Calu3 (cell line): ENCODE results near the gene IL1RN. TPM values are rescaled to one million over a fixed set of nuclear protein-coding genes. Genes with fewer than 3 reads are reported as not detected.

Experiments used
- BruUV-seq: library from RNA; stranded (reverse); fragments of 400-500 nt; replicated peaks from 2 replicates; lab custom pipeline; 2021; lab: Mats Ljungman, UMichigan
- CTCF ChIA-PET: fragments of 300-600 bp; sonication (Branson Sonifier 250); formaldehyde crosslinking; loops from one replicate; lab custom pipeline; 2022; ENCODE audit warnings: antibody characterized with exemption; lab: Charles Lee
- DNase-seq: peaks from one replicate; pipeline ENCODE4 v3.0.0; 2022
- H3K27ac Mint-ChIP-seq: one replicate; pipeline ENCODE4 v1.8.0; 2022; ENCODE audit warnings: mixed read lengths; ENCODE audit not compliant: unreplicated experiment
- H3K27me3 Mint-ChIP-seq: one replicate; pipeline ENCODE4 v1.8.0; 2022; ENCODE audit warnings: mixed read lengths; ENCODE audit not compliant: unreplicated experiment
- H3K36me3 Mint-ChIP-seq: one replicate; pipeline ENCODE4 v1.8.0; 2022; ENCODE audit warnings: mild to moderate bottlenecking, moderate library complexity, mixed read lengths; ENCODE audit not compliant: insufficient read depth, unreplicated experiment
- H3K4me1 Mint-ChIP-seq: one replicate; pipeline ENCODE4 v1.8.0; 2022; ENCODE audit warnings: mild to moderate bottlenecking, low read depth, mixed read lengths; ENCODE audit not compliant: unreplicated experiment
- H3K4me3 Mint-ChIP-seq: one replicate; pipeline ENCODE4 v1.8.0; 2022; ENCODE audit warnings: mild to moderate bottlenecking, low read depth, moderate library complexity, mixed read lengths; ENCODE audit not compliant: unreplicated experiment
- H3K9me3 Mint-ChIP-seq: one replicate; pipeline ENCODE4 v1.8.0; 2022; ENCODE audit warnings: low read depth, mixed read lengths; ENCODE audit not compliant: unreplicated experiment
- CTCF ChIP-seq: fragments of 200-600 bp; IDR thresholded peaks from one replicate; pipeline ENCODE4 v1.8.0; 2022; ENCODE audit warnings: antibody characterized with exemption; ENCODE audit not compliant: unreplicated experiment
- intact Hi-C: fragments of 100-400 bp; cut with micrococcal nuclease; formaldehyde crosslinking; loops from one replicate; pipeline ENCODE4 v1.10.0; 2022; ENCODE audit not compliant: unreplicated experiment
- total RNA-seq: library from RNA; stranded (reverse); gene quantifications from 2 replicates; pipeline ENCODE4 v1.2.3, GENCODE V29; 2022

IL1RN gene
- total RNA-seq, 1 experiment from 2014 or later: 19.4 TPM

- no peak for TF ChIP-seq CTCF
- Mint-ChIP-seq H3K27ac (no peak overlapping the region), H3K4me3 (no peak overlapping the region), H3K27me3 (no peaks in the 10 kb centered on the region), H3K4me1 (peaks cover 25% of the 10 kb centered on the region), H3K36me3 (peaks cover 5% of the 10 kb centered on the region), H3K9me3 (peaks cover 3% of the 10 kb centered on the region)
- no peak for DNase-seq
- CTCF ChIA-PET: interaction anchor here (1.1 kb wide), 1 partner anchor 10 kb away, joined by 3 read pairs; no protein-coding TSS in a partner anchor
- BruUV-seq: no TSS peak
- intact Hi-C loops: no loop called here
Observed at GRCh38 chr2:113164930-113165585, 37.7 kb downstream of the IL1RN start.

GRCh38 chr2:113166187-113166645 is 38.8 kb downstream of the IL1RN start:
- CTCF ChIA-PET: no interaction called here
- intact Hi-C loops: no loop called here
- Mint-ChIP-seq H3K4me1 (peaks cover 25% of the 10 kb centered on the region), H3K4me3 (no peak overlapping the region), H3K27ac (no peak overlapping the region), H3K9me3 (peaks cover 3% of the 10 kb centered on the region), H3K36me3 (peaks cover 5% of the 10 kb centered on the region), H3K27me3 (no peaks in the 10 kb centered on the region)
- no TSS peak for BruUV-seq
- DNase-seq: no peak
- no peak for TF ChIP-seq CTCF

- intact Hi-C loops: no loop called here
- Mint-ChIP-seq H3K9me3 (peaks cover 3% of the 10 kb centered on the region), H3K27me3 (no peaks in the 10 kb centered on the region), H3K4me1 (peaks cover 25% of the 10 kb centered on the region), H3K36me3 (peaks cover 9% of the 10 kb centered on the region), H3K4me3 (no peak overlapping the region), H3K27ac (no peak overlapping the region)
- CTCF ChIA-PET: interaction anchor here (0.6 to 0.8 kb wide), 2 partner anchors 9 to 30 kb away, joined by 3 to 4 read pairs; no protein-coding TSS in a partner anchor
- no peak for TF ChIP-seq CTCF
- no TSS peak for BruUV-seq
- DNase-seq: no peak
Observed at GRCh38 chr2:113167115-113167932, 39.9 kb downstream of the IL1RN start.

- Mint-ChIP-seq H3K9me3 (peaks cover 3% of the 10 kb centered on the region), H3K4me1 (peaks cover 25% of the 10 kb centered on the region), H3K4me3 (no peak overlapping the region), H3K36me3 (peaks cover 9% of the 10 kb centered on the region), H3K27me3 (no peaks in the 10 kb centered on the region), H3K27ac (no peak overlapping the region)
- CTCF ChIA-PET: interaction anchor here (0.8 kb wide), 1 partner anchor 9 kb away, joined by 4 read pairs; no protein-coding TSS in a partner anchor
- BruUV-seq: no TSS peak
- intact Hi-C loops: no loop called here
- no peak for TF ChIP-seq CTCF
- no peak for DNase-seq
Observed at GRCh38 chr2:113167962-113168340, 40.6 kb downstream of the IL1RN start.
